Osteocyte (in vitro differentiated cells): ENCODE measurements around the gene ABHD12B. TPM values are rescaled to one million over a fixed set of nuclear protein-coding genes. Genes with fewer than 3 reads are reported as not detected.

Source experiments
- DNase-seq: peaks from one replicate; pipeline ENCODE4 v3.0.0; 2021; ENCODE audit warnings: mixed read lengths; ENCODE audit not compliant: unreplicated experiment; ENCODE audit errors: extremely low spot score
- H3K27ac Mint-ChIP-seq: one replicate; pipeline ENCODE4 v1.8.0; 2021; ENCODE audit warnings: mild to moderate bottlenecking, mixed read lengths; ENCODE audit not compliant: unreplicated experiment
- H3K27me3 Mint-ChIP-seq: one replicate; pipeline ENCODE4 v1.8.0; 2021; ENCODE audit warnings: mixed read lengths; ENCODE audit not compliant: unreplicated experiment
- H3K36me3 Mint-ChIP-seq: one replicate; pipeline ENCODE4 v1.8.0; 2021; ENCODE audit warnings: mixed read lengths; ENCODE audit not compliant: unreplicated experiment
- H3K4me1 Mint-ChIP-seq: one replicate; pipeline ENCODE4 v1.8.0; 2021; ENCODE audit warnings: mixed read lengths; ENCODE audit not compliant: unreplicated experiment
- H3K4me3 Mint-ChIP-seq: one replicate; pipeline ENCODE4 v1.8.0; 2021; ENCODE audit warnings: mild to moderate bottlenecking, moderate library complexity, mixed read lengths; ENCODE audit not compliant: unreplicated experiment
- H3K9me3 Mint-ChIP-seq: one replicate; pipeline ENCODE4 v1.8.0; 2021; ENCODE audit warnings: mixed read lengths; ENCODE audit not compliant: unreplicated experiment
- total RNA-seq: library from RNA; stranded (reverse); gene quantifications from 2 replicates; pipeline ENCODE4 v1.2.1, GENCODE V29; 2021
- TF ChIP-seq, protein P1 (sequence below): fragments of 200-600 bp; sonication (generic); IDR thresholded peaks from 2 replicates; pipeline ENCODE4 v1.5.0; 2021; ENCODE audit warnings: antibody characterized with exemption, mild to moderate bottlenecking, moderate library complexity

Gene ABHD12B
- total RNA-seq, 1 donor from 2014 or later = not detected

DNA sequence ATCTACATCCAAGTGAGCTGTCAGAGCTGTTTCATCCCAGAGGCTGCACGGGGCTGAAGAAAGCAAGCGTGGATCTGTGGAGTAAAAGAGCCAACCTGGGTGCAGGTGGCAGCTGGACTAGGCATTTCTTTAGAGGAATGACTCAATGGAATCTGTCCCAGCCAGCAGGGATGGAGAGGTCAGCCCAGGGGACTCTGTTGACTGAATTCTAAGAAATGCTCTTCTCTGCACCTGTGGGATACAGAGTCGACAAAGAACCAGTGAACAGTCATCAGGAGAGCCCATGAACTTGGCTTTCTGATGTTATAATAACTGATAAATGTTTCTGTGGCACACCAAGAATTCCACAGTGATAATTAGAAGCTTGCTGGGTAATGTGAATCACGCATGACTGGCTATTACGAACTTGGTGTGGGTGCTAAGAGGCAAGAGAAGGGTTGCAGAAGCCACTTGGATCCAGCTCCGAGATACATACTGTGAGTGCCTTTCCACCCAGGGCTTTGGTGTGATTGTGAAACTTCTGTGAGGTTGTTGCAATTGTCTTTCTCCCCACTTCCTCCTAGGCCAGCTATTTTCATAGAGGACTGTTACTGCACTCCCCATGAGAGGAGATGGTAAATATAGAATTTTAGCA is 56.3 kb downstream of the ABHD12B start:
- TF ChIP-seq, protein P1, sequence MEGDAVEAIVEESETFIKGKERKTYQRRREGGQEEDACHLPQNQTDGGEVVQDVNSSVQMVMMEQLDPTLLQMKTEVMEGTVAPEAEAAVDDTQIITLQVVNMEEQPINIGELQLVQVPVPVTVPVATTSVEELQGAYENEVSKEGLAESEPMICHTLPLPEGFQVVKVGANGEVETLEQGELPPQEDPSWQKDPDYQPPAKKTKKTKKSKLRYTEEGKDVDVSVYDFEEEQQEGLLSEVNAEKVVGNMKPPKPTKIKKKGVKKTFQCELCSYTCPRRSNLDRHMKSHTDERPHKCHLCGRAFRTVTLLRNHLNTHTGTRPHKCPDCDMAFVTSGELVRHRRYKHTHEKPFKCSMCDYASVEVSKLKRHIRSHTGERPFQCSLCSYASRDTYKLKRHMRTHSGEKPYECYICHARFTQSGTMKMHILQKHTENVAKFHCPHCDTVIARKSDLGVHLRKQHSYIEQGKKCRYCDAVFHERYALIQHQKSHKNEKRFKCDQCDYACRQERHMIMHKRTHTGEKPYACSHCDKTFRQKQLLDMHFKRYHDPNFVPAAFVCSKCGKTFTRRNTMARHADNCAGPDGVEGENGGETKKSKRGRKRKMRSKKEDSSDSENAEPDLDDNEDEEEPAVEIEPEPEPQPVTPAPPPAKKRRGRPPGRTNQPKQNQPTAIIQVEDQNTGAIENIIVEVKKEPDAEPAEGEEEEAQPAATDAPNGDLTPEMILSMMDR = no peak
- Mint-ChIP-seq H3K36me3 (peaks cover 34% of the 10 kb centered on the region), H3K27ac (no peak overlapping the region), H3K4me1 (no peaks in the 10 kb centered on the region), H3K4me3 (no peak overlapping the region), H3K27me3 (no peaks in the 10 kb centered on the region), H3K9me3 (no peaks in the 10 kb centered on the region)
- no peak for DNase-seq

DNA sequence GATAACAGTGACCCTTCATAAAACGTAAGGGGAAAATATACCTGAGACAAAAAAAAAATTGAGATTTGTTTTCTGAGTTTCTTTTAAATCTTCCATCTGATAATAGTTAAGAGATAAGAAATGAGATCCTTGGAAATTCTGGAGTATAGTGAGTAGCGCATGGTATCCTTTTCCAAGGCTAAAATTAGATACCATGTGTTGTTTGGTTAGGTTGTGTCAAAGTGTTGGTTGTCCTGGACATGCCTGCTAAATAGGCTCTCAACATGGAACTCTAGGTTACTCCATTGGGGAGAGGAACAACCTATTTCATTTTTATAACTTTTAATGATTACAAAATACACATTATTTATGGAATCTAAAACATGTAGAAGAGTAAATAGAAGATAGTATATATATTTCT is 57.7 kb downstream of the ABHD12B start:
- Mint-ChIP-seq H3K36me3 (peaks cover 38% of the 10 kb centered on the region), H3K27ac (no peak overlapping the region), H3K4me1 (no peaks in the 10 kb centered on the region), H3K27me3 (no peaks in the 10 kb centered on the region), H3K9me3 (no peaks in the 10 kb centered on the region), H3K4me3 (no peak overlapping the region)
- TF ChIP-seq, protein P1 = no peak
- DNase-seq = no peak

- no peaks in the 10 kb centered on the region for H3K27me3 Mint-ChIP-seq
- peaks cover 37% of the 10 kb centered on the region for H3K36me3 Mint-ChIP-seq
- TF ChIP-seq, protein P1 = no peak
- no peaks in the 10 kb centered on the region for H3K9me3 Mint-ChIP-seq
- H3K27ac Mint-ChIP-seq = no peak overlapping the region
- no peak for DNase-seq
- H3K4me3 Mint-ChIP-seq = no peak overlapping the region
- no peaks in the 10 kb centered on the region for H3K4me1 Mint-ChIP-seq
Observed at GRCh38 chr14:50931559-50931958, 59.7 kb downstream of the ABHD12B start.

GRCh38 chr14:50932156-50932555 is 60.3 kb downstream of the ABHD12B start:
- Mint-ChIP-seq H3K4me1 (no peaks in the 10 kb centered on the region), H3K36me3 (peaks cover 37% of the 10 kb centered on the region), H3K27ac (no peak overlapping the region), H3K27me3 (no peaks in the 10 kb centered on the region), H3K9me3 (no peaks in the 10 kb centered on the region), H3K4me3 (no peak overlapping the region)
- DNase-seq = no peak
- TF ChIP-seq, protein P1 = no peak

DNA sequence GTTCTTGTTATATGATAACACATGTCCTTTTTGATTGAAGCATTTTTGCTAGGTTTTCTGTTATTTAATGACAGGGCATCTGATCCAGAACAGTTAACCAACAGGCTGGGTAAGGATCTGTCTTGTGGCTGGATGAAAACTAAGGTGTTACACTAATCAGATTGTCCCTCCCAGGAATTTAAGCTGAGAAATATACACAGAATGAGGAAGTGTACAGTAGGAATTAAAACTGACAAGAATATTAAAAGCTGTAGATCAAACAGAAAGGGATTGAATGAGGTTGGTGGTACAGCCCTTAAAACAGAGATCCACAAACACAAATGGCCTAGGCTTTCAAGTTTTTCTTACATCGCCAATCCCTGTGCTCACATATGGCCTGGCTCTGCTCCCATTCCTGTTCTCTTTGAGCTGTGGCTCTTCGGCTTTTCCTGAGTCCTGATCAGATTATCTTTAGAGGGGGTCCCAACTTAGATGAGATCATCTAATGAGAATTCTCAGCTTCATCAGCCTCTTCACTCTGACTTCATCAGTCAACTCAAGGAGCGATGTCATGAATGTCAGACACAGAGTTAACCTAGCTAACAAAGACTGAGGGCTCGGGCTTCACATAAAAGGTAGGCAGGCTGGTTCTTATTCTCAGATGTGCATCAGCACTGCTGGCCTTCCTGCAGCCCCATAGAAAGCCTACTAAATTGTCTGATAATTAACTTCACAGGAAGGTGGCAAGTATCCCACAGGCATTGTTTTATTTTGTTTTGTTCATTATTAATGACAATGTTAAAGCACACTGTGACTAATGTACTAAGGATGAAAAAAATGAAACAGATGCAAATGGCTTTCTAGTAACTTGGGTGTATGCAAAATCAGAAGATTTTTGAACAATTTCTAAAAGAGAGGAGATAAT is 61.0 kb downstream of the ABHD12B start:
- DNase-seq = no peak
- TF ChIP-seq, protein P1 = no peak
- Mint-ChIP-seq H3K4me1 (no peaks in the 10 kb centered on the region), H3K9me3 (no peaks in the 10 kb centered on the region), H3K36me3 (peaks cover 41% of the 10 kb centered on the region), H3K27me3 (no peaks in the 10 kb centered on the region), H3K27ac (no peak overlapping the region), H3K4me3 (no peak overlapping the region)
